Stomach (tissue), 9 donors: Measurements from ENCODE around the gene P4HA3. TPM values are rescaled to one million over a fixed set of nuclear protein-coding genes. Genes with fewer than 3 reads are reported as not detected.

Experiments
- DNase-seq, 2 donors: peaks; one replicate each; pipeline versions ENCODE4 v3.0.0 to v3.0.0-alpha.2; 2013 to 2019
- H3K27ac ChIP-seq, 5 donors: fragments of 200-600 bp in 4 of 5; sonication (generic) in 4 of 5; one replicate each; pipeline ENCODE4 v1.5.1; 2013 to 2019; ENCODE audit warnings: mild to moderate bottlenecking in 1 of 5, moderate library complexity in 1 of 5
- H3K27me3 ChIP-seq, 3 donors: fragments of 200-600 bp; sonication (generic); one replicate each; pipeline ENCODE4 v1.5.1; 2017 to 2019; ENCODE audit warnings: mixed run types in 1 of 3
- H3K36me3 ChIP-seq, 4 donors: fragments of 200-600 bp; sonication (generic); 1 replicate in 3 of 4; 2 replicates in 1 of 4; pipeline ENCODE4 v1.5.1; 2016 to 2019
- H3K4me1 ChIP-seq, 4 donors: fragments of 200-600 bp; sonication (generic); one replicate each; pipeline ENCODE4 v1.5.1; 2016 to 2019
- H3K4me3 ChIP-seq, 4 donors: fragments of 200-600 bp; sonication (generic) in 3 of 4; one replicate each; pipeline ENCODE4 v1.5.1; 2016 to 2019; ENCODE audit warnings: mild to moderate bottlenecking in 1 of 4
- H3K9me3 ChIP-seq, 4 donors: fragments of 200-600 bp; sonication (generic); one replicate each; pipeline ENCODE4 v1.5.1; 2016 to 2019
- CTCF ChIP-seq, 7 experiments: fragments of 450-650 bp in 4 of 7; fragments of 200-600 bp in 3 of 7; sonication (generic) in 3 of 7; IDR thresholded peaks; one replicate each; pipeline ENCODE4 v1.5.1; 2016 to 2019; ENCODE audit warnings: antibody characterized with exemption in 7 of 7, control low read depth in 2 of 7, mild to moderate bottlenecking in 1 of 7
- EP300 ChIP-seq: sonication (generic); formaldehyde crosslinking; IDR thresholded peaks from one replicate; pipeline ENCODE4 v1.6.1; 2017; ENCODE audit warnings: antibody characterized with exemption
- POLR2A ChIP-seq, 4 donors: fragments of 450-650 bp; IDR thresholded peaks; one replicate each; pipeline ENCODE4 v1.6.1; 2016; ENCODE audit warnings: antibody characterized with exemption in 4 of 4, control low read depth in 2 of 4, mild to moderate bottlenecking in 1 of 4, moderate library complexity in 1 of 4
- POLR2AphosphoS5 ChIP-seq, 3 donors: sonication (generic); formaldehyde crosslinking; IDR thresholded peaks; one replicate each; pipeline ENCODE4 v1.6.1; 2016; ENCODE audit warnings: antibody characterized with exemption in 3 of 3
- WGBS, 5 donors: extraction: QIAGEN DNeasy Blood & Tissue Kit in 3 of 5; methylation state at CpG; one replicate each; pipeline versions ENCODE4 v1.1.5 to v1.1.7; 2013 to 2018; 5-methylcytosine and 5-hydroxymethylcytosine counted together
- intact Hi-C: fragments of 100-400 bp; cut with DNase I; formaldehyde crosslinking; loops from one replicate; pipeline ENCODE4 v1.15.1; 2023; ENCODE audit warnings: low total_unique reads
- polyA plus RNA-seq, 3 donors: library from polyadenylated mRNA; stranded (reverse); fragments of 200-250 nt; gene quantifications; one replicate each; pipeline ENCODE4 v1.2.3, GENCODE V29; 2013
- total RNA-seq, 5 donors: library from RNA; depleted of rRNA; stranded (reverse); fragments of >200 nt; gene quantifications; one replicate each; pipeline versions ENCODE4 v1.1.0 to v1.2.3, GENCODE V29; 2014 to 2016
- donor health status: healthy with polysubstance abuse.
- donor health status: Bipolar disorder and iron deficiency.
- donor health status: healthy.

The P4HA3 gene
- total and polyA plus RNA-seq, 8 donors = 0.28 to 2.6 (median 0.71) TPM; not detected in 4

DNA sequence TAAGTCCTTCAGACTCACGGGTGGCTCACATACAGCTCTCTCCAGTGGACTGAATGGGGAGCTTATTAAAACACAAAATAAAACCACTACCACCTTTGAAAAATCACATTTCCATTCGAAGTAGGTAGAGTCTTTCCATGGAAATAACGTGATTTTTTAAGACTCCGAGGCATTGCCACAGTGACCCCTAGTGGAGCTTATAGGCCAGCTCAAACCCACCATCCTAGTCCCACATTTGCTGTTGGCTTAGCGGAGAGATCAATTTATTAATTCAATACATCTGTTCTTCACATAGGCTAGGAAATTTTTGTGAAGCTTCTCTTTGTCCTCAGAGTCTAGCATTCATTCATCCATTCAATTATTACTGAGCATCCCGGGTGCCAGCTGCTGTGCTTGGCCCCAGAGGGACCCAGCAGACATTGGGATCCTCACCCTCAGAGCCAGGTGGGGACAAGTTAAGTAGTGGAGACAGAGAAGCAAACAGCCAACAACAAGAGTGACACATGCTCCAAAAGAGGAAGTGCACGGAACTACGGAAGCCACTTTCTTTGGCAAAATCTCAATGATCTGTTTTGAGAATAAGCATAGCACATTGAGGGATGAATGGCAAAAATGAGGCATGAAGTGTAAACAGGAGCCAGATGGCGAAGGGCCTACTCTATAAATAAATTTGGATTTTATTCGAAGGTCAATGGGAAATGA, 10.2 kb upstream of the P4HA3 start:
- TF ChIP-seq POLR2A (IDR thresholded peaks at IDR 0.05) = no peak
- peak in 1 of 3 donors; percentile 52 for TF ChIP-seq POLR2AphosphoS5 (IDR thresholded peaks at IDR 0.05)
- TF ChIP-seq CTCF (IDR thresholded peaks at IDR 0.05) = peak in 5 of 7 experiments; percentile 26 to 50 (median 43)
- TF ChIP-seq EP300 = no peak
- peak in 1 of 2 donors; percentile 50 for DNase-seq
- intact Hi-C loops = no loop called here
- no peak overlapping the region for H3K27ac ChIP-seq
- WGBS, 5 donors = 26 to 47% (median 44%) methylated on average over 10 of the region's 10 CpGs
- H3K9me3 ChIP-seq = peaks cover 0 to 10% (median 6%) of the 10 kb centered on the region in 4 donors
- peaks cover 11 to 45% (median 25%) of the 10 kb centered on the region in 4 donors for H3K4me1 ChIP-seq
- no peaks in the 10 kb centered on the region for H3K27me3 ChIP-seq
- no peaks in the 10 kb centered on the region for H3K36me3 ChIP-seq
- no peak overlapping the region for H3K4me3 ChIP-seq

DNA sequence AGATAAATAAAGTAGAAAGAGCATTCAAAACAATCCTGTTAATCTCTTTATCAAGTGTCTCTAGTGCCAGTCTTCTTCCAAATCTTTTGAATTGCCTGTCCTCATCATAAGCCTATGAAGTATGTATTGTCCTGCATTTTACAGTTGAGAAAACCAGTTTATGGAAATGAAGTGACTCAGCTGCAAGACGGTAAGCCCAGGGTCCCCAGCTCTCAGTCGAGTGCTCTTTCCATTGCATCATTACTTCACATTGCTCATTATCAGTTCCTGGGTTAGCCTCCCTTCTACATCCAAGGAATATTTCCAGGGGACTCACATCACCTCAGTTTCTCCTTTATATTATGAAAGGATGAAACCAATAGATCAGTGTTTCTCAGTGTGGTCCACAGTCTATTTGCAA, 9.1 kb upstream of the P4HA3 start:
- H3K27ac ChIP-seq = no peak overlapping the region
- H3K4me3 ChIP-seq = no peak overlapping the region
- intact Hi-C loops = no loop called here
- no peaks in the 10 kb centered on the region for H3K27me3 ChIP-seq
- 44 to 71% (median 62%) methylated on average over 2 of the region's 2 CpGs for WGBS, 5 donors
- no peak for DNase-seq
- TF ChIP-seq POLR2AphosphoS5 (IDR thresholded peaks at IDR 0.05) = no peak
- no peak for TF ChIP-seq CTCF (IDR thresholded peaks at IDR 0.05)
- TF ChIP-seq POLR2A (IDR thresholded peaks at IDR 0.05) = no peak
- no peak for TF ChIP-seq EP300
- peaks cover 2 to 34% (median 15%) of the 10 kb centered on the region in 4 donors for H3K4me1 ChIP-seq
- no peaks in the 10 kb centered on the region for H3K36me3 ChIP-seq
- peaks cover 0 to 21% (median 11%) of the 10 kb centered on the region in 4 donors for H3K9me3 ChIP-seq

- peak in 1 of 2 donors; percentile 25 for DNase-seq
- H3K27me3 ChIP-seq = no peaks in the 10 kb centered on the region
- H3K27ac ChIP-seq = peak overlapping the region in 4 of 5 donors; percentile 13 to 47 (median 24)
- no peak overlapping the region for H3K4me3 ChIP-seq
- WGBS, 5 donors = 78 to 85% (median 81%) methylated on average over 5 of the region's 5 CpGs
- peaks cover 0 to 25% (median 11%) of the 10 kb centered on the region in 4 donors for H3K9me3 ChIP-seq
- intact Hi-C loops = no loop called here
- H3K4me1 ChIP-seq = peaks cover 0 to 31% (median 13%) of the 10 kb centered on the region in 4 donors
- no peaks in the 10 kb centered on the region for H3K36me3 ChIP-seq
- peak in 1 of 3 donors; percentile 47 for TF ChIP-seq POLR2AphosphoS5 (IDR thresholded peaks at IDR 0.05)
- no peak for TF ChIP-seq POLR2A (IDR thresholded peaks at IDR 0.05)
Observed at GRCh38 chr11:74319139-74319816, 7.8 kb upstream of the P4HA3 start.

GRCh38 chr11:74318241-74318932, 6.9 kb upstream of the P4HA3 start:
- H3K36me3 ChIP-seq = no peaks in the 10 kb centered on the region
- no peaks in the 10 kb centered on the region for H3K27me3 ChIP-seq
- peaks cover 0 to 25% (median 11%) of the 10 kb centered on the region in 4 donors for H3K9me3 ChIP-seq
- peaks cover 0 to 31% (median 13%) of the 10 kb centered on the region in 4 donors for H3K4me1 ChIP-seq
- peak overlapping the region in 2 of 5 donors; percentile 13 to 47 for H3K27ac ChIP-seq
- intact Hi-C loops = no loop called here
- TF ChIP-seq CTCF (IDR thresholded peaks at IDR 0.05) (no peak), POLR2A (IDR thresholded peaks at IDR 0.05) (no peak), EP300 (no peak), POLR2AphosphoS5 (IDR thresholded peaks at IDR 0.05) (no peak)
- H3K4me3 ChIP-seq = no peak overlapping the region
- DNase-seq = no peak
- WGBS, 5 donors = 79 to 92% (median 87%) methylated on average over 1 of the region's 1 CpG
